NCI-H187 treated with DMSO at 0.1 percent for 48 hours (cell line): ENCODE results near the gene WDR1.

Source experiments
- DNase-seq: peaks from one replicate; lab custom pipeline; 2025; lab: John Stamatoyannopoulos, UW

Gene WDR1

GRCh38 chr4:10066670-10067651 lies 49.6 kb downstream of the WDR1 start:
- DNase-seq, result no peak

GRCh38 chr4:10066206-10066605 lies 50.4 kb downstream of the WDR1 start:
- DNase-seq, result no peak

- DNase-seq, result no peak
Observed at GRCh38 chr4:10063544-10064300, 52.9 kb downstream of the WDR1 start.

GRCh38 chr4:10061650-10062415 lies 54.8 kb downstream of the WDR1 start:
- DNase-seq, result no peak

- no peak for DNase-seq
Observed at GRCh38 chr4:10058371-10058770, 58.2 kb downstream of the WDR1 start.

GRCh38 chr4:10057023-10057395 lies 59.6 kb downstream of the WDR1 start:
- DNase-seq, result no peak

- no peak for DNase-seq
Observed at GRCh38 chr4:10056334-10057022, 60.1 kb downstream of the WDR1 start.

GRCh38 chr4:10055871-10056270 lies 60.7 kb downstream of the WDR1 start:
- no peak for DNase-seq

GRCh38 chr4:10054571-10055041 lies 62.0 kb downstream of the WDR1 start:
- no peak for DNase-seq

- DNase-seq, result no peak
Observed at GRCh38 chr4:10053635-10054453, 62.8 kb downstream of the WDR1 start.

- DNase-seq, result no peak
Observed at GRCh38 chr4:10051517-10052135, 65.0 kb downstream of the WDR1 start.

GRCh38 chr4:10050721-10051120 lies 65.9 kb downstream of the WDR1 start:
- DNase-seq, result no peak

GRCh38 chr4:10050261-10050661 lies 66.3 kb downstream of the WDR1 start:
- DNase-seq, result no peak

- no peak for DNase-seq
Observed at GRCh38 chr4:10048941-10049697, 67.5 kb downstream of the WDR1 start.

GRCh38 chr4:10047967-10048366 lies 68.6 kb downstream of the WDR1 start:
- no peak for DNase-seq

GRCh38 chr4:10046471-10046870 lies 70.1 kb downstream of the WDR1 start:
- DNase-seq, result no peak

GRCh38 chr4:10045481-10045880 lies 71.1 kb downstream of the WDR1 start:
- no peak for DNase-seq

- DNase-seq, result no peak
Observed at GRCh38 chr4:10041036-10041435, 75.6 kb downstream of the WDR1 start.
